ENCODE results near the gene PPIL1. TPM values are rescaled to one million over a fixed set of nuclear protein-coding genes. Genes with fewer than 3 reads are reported as not detected.
A peak's percentile ranks its signal among the peaks of the same experiment; 100 is the strongest.

PPIL1 gene
- total RNA-seq, 1 donor from 2014 or later, result 53.1 TPM

GRCh38 chr6:36867471-36868224 is 7.0 kb downstream of the PPIL1 start:
- H3K27me3 Mint-ChIP-seq, result no peaks in the 10 kb centered on the region
- H3K36me3 Mint-ChIP-seq (ENCODE audit: insufficient read depth), result peaks cover 30% of the 10 kb centered on the region
- no peak for TF ChIP-seq CTCF (IDR thresholded peaks at IDR 0.05; ENCODE audit: unreplicated experiment)

GRCh38 chr6:36865835-36866234 is 8.8 kb downstream of the PPIL1 start:
- TF ChIP-seq CTCF (IDR thresholded peaks at IDR 0.05; ENCODE audit: unreplicated experiment), result no peak
- Mint-ChIP-seq H3K27ac (no peak overlapping the region), H3K27me3 (no peaks in the 10 kb centered on the region), H3K36me3 (ENCODE audit: insufficient read depth) (peaks cover 30% of the 10 kb centered on the region), H3K4me3 (ENCODE audit: low read depth) (no peak overlapping the region), H3K4me1 (ENCODE audit: low read depth) (peaks cover 18% of the 10 kb centered on the region), H3K9me3 (ENCODE audit: low read depth) (no peaks in the 10 kb centered on the region)
- no peak for DNase-seq (ENCODE audit: low spot score, unreplicated experiment)

More at GRCh38 chr6:36867471-36868224, 7.0 kb downstream of the PPIL1 start:
- no peak for DNase-seq (ENCODE audit: low spot score, unreplicated experiment)
- no peak overlapping the region for H3K4me3 Mint-ChIP-seq (ENCODE audit: low read depth)
- no peak overlapping the region for H3K27ac Mint-ChIP-seq
- H3K9me3 Mint-ChIP-seq (ENCODE audit: low read depth), result no peaks in the 10 kb centered on the region
- peaks cover 18% of the 10 kb centered on the region for H3K4me1 Mint-ChIP-seq (ENCODE audit: low read depth)

GRCh38 chr6:36863670-36864540 is 10.7 kb downstream of the PPIL1 start:
- peak overlapping the region; percentile 2 for H3K4me3 Mint-ChIP-seq (ENCODE audit: low read depth)
- peaks cover 25% of the 10 kb centered on the region for H3K36me3 Mint-ChIP-seq (ENCODE audit: insufficient read depth)
- peaks cover 18% of the 10 kb centered on the region for H3K4me1 Mint-ChIP-seq (ENCODE audit: low read depth)
- no peak overlapping the region for H3K27ac Mint-ChIP-seq
- H3K27me3 Mint-ChIP-seq, result no peaks in the 10 kb centered on the region
- TF ChIP-seq CTCF (IDR thresholded peaks at IDR 0.05; ENCODE audit: unreplicated experiment), result no peak
- DNase-seq (ENCODE audit: low spot score, unreplicated experiment), result no peak
- no peaks in the 10 kb centered on the region for H3K9me3 Mint-ChIP-seq (ENCODE audit: low read depth)

- no peak overlapping the region for H3K27ac Mint-ChIP-seq
- no peak for TF ChIP-seq CTCF (IDR thresholded peaks at IDR 0.05; ENCODE audit: unreplicated experiment)
Observed at GRCh38 chr6:36862848-36863382, 11.7 kb downstream of the PPIL1 start.

GRCh38 chr6:36862164-36862847 is 12.3 kb downstream of the PPIL1 start:
- Mint-ChIP-seq H3K4me3 (ENCODE audit: low read depth) (no peak overlapping the region), H3K27ac (no peak overlapping the region), H3K36me3 (ENCODE audit: insufficient read depth) (peaks cover 23% of the 10 kb centered on the region), H3K9me3 (ENCODE audit: low read depth) (no peaks in the 10 kb centered on the region), H3K27me3 (no peaks in the 10 kb centered on the region), H3K4me1 (ENCODE audit: low read depth) (peaks cover 16% of the 10 kb centered on the region)
- DNase-seq (ENCODE audit: low spot score, unreplicated experiment), result no peak
- no peak for TF ChIP-seq CTCF (IDR thresholded peaks at IDR 0.05; ENCODE audit: unreplicated experiment)

More at GRCh38 chr6:36862848-36863382, 11.7 kb downstream of the PPIL1 start:
- Mint-ChIP-seq H3K9me3 (ENCODE audit: low read depth) (no peaks in the 10 kb centered on the region), H3K27me3 (no peaks in the 10 kb centered on the region), H3K4me1 (ENCODE audit: low read depth) (peaks cover 18% of the 10 kb centered on the region), H3K36me3 (ENCODE audit: insufficient read depth) (peaks cover 22% of the 10 kb centered on the region), H3K4me3 (ENCODE audit: low read depth) (no peak overlapping the region)
- DNase-seq (ENCODE audit: low spot score, unreplicated experiment), result no peak
